ENCODE data around the gene STPG3.

- TF ChIP-seq CTCF (IDR thresholded peaks at IDR 0.05 in 8 of 11, conservative IDR thresholded peaks at IDR 0.05 in 3 of 11), result no peak
- no peak for TF ChIP-seq POLR2A (IDR thresholded peaks at IDR 0.05)
These were observed 29.5 kb upstream of the STPG3 start for GRCh38 chr9:137221506-137222111.

Measured in spleen (tissue), 7 donors.